DOHH2 (cell line): ENCODE data around the gene KANK3.
"Not testable (repeated sequence)": the region's sequence is repeated elsewhere in the genome, so short reads cannot be mapped to it uniquely, and the experiment has no call there.

Experiments
- H3F3A ChIP-seq: fragments of 200-600 bp; sonication (generic), shearing (Covaris generic); 2 replicates; pipeline ENCODE4 v1.6.0; 2016; ENCODE audit warnings: antibody characterized with exemption, mild to moderate bottlenecking; ENCODE audit not compliant: control insufficient read depth, insufficient read depth
- H3K27ac ChIP-seq: fragments of 200-600 bp; sonication (generic); 2 replicates; pipeline ENCODE4 v1.5.1; 2014; ENCODE audit warnings: low read depth, mild to moderate bottlenecking, low read length, moderate library complexity
- H3K27me3 ChIP-seq: fragments of 200-600 bp; sonication (generic); 2 replicates; pipeline ENCODE4 v1.6.1; 2014; ENCODE audit warnings: mild to moderate bottlenecking, low read length, mixed read lengths; ENCODE audit not compliant: control insufficient read depth
- H3K36me3 ChIP-seq: fragments of 200-600 bp; sonication (generic); 2 replicates; pipeline ENCODE4 v1.6.1; 2014; ENCODE audit warnings: mild to moderate bottlenecking, low read length, moderate library complexity, mixed read lengths; ENCODE audit not compliant: control insufficient read depth
- H3K4me1 ChIP-seq: fragments of 200-600 bp; sonication (generic); 2 replicates; pipeline ENCODE4 v1.6.1; 2014; ENCODE audit warnings: mild to moderate bottlenecking, low read length, mixed read lengths; ENCODE audit not compliant: control insufficient read depth
- H3K4me2 ChIP-seq: fragments of 200-600 bp; sonication (generic); 2 replicates; pipeline ENCODE4 v1.6.0; 2014; ENCODE audit warnings: mild to moderate bottlenecking, low read length, moderate library complexity
- H3K4me3 ChIP-seq: fragments of 200-600 bp; sonication (generic); 2 replicates; pipeline ENCODE4 v1.5.1; 2014; ENCODE audit warnings: mild to moderate bottlenecking, low read length, mixed read lengths
- H3K79me2 ChIP-seq: fragments of 200-600 bp; sonication (generic); 2 replicates; pipeline ENCODE4 v1.6.1; 2014; ENCODE audit warnings: mild to moderate bottlenecking, low read length, mixed read lengths; ENCODE audit not compliant: control insufficient read depth
- H3K9me2 ChIP-seq: fragments of 200-600 bp; sonication (generic); replicated peaks from 2 replicates; pipeline ENCODE4 v1.6.1; 2014; ENCODE audit warnings: mild to moderate bottlenecking, low read length, mixed read lengths; ENCODE audit not compliant: control insufficient read depth
- H3K9me3 ChIP-seq: fragments of 200-600 bp; sonication (generic); 2 replicates; pipeline ENCODE4 v1.6.1; 2014; ENCODE audit warnings: antibody characterized with exemption, low read length, mixed read lengths; ENCODE audit not compliant: control insufficient read depth, insufficient read depth
- H4K20me1 ChIP-seq: fragments of 200-600 bp; sonication (generic); 2 replicates; pipeline ENCODE4 v1.6.0; 2014; ENCODE audit warnings: low read depth, mild to moderate bottlenecking, antibody characterized with exemption, low read length, moderate library complexity; ENCODE audit not compliant: control insufficient read depth, insufficient read depth
- EZH2phosphoT487 ChIP-seq: fragments of 200-600 bp; sonication (generic); IDR thresholded peaks from 2 replicates; pipeline ENCODE4 v1.6.1; 2017; ENCODE audit warnings: borderline replicate concordance, mild to moderate bottlenecking, antibody characterized with exemption, low read length, moderate library complexity, mixed read lengths
- TF ChIP-seq, protein P1 (sequence below): fragments of 200-600 bp; sonication (generic); IDR thresholded peaks from one replicate; pipeline ENCODE4 v1.5.1; 2014; ENCODE audit warnings: antibody characterized with exemption, mild to moderate bottlenecking, low read depth, low read length; ENCODE audit not compliant: poor library complexity, severe bottlenecking

KANK3 gene

DNA sequence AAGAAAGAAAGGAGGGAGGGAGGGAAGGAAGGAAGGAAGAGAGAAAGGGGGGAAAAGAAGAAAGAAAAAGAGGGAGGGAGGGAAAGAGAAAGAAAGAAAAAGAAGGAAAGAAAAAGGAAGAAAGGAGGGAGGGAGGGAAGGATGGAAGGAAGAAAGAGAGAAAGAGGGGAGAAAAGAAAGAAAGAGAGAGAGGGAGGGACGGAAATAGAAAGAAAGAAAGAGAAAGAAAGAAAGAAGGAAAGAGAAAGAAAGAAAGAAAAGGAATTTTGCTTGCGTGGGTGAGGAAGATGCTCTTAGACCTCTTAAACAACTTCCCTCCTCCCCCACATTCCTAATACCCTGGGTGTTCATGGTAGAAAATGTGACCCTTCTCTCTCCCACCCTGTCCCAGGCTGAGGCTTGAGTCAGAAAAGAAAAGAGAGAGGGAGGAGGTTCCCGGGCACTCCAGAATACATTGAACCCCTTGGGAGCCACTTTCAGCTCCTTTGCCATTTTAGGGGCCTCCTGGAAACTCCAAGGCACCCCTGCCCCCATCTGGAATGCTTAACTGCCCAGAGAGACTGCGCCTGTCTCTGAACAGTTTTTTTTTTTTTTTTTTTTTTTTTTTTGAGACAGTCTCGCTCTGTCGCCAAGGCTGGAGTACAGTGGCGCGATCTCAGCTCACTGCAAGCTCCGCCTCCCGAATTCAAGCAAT, 9.2 kb upstream of the KANK3 start:
- peaks cover 11% of the 10 kb centered on the region for H3K27me3 ChIP-seq
- H3K4me2 ChIP-seq = no peak overlapping the region
- no peak overlapping the region for H3K4me3 ChIP-seq

DNA sequence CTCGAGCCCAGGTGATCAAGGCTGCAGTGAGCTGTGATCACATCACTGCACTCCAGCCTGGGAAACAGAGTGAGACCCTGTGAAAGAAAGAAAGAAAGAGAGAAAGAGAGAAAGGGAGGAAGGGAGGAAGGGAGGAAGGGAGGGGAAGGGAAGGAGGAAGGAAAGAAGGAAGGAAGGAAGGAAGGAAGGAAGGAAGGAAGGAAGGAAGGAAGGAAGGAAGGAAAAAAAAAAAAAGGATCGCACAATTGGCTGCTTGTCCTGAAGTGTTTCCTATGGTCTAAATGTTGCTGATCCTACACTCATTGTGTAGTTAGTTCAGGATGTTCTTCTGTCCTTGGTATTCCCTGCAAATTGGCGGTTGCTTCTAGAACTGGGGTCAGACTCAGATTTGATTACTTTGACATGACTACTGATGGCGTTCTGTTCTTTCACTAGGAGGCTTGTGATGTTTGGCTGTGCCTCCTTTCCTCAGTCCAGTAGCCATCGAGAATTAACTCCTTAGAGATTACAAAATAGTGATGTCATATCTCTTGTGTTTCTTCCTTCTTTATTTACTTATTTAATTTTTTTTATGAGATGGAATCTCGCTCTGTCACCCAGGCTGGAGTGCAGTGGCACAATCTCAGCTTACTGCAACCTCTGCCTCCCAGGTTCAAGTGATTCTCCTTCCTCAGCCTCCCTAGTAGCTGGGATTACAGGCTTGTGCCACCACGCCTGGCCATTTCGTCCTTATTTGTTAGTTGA, 6.7 kb upstream of the KANK3 start:
- H3K4me1 ChIP-seq, H3K79me2 ChIP-seq, H3K4me3 ChIP-seq, H4K20me1 ChIP-seq, H3K27me3 ChIP-seq, H3K9me3 ChIP-seq, H3K27ac ChIP-seq, H3K9me2 ChIP-seq, H3K4me2 ChIP-seq, H3F3A ChIP-seq, H3K36me3 ChIP-seq: not testable (repeated sequence)

More for the DNA sequence above, 9.2 kb upstream of the KANK3 start:
- no peaks in the 10 kb centered on the region for H3K4me1 ChIP-seq
- H3K79me2 ChIP-seq = no peaks in the 10 kb centered on the region
- H3K36me3 ChIP-seq = no peaks in the 10 kb centered on the region
- H3K9me3 ChIP-seq = no peaks in the 10 kb centered on the region
- no peaks in the 10 kb centered on the region for H3F3A ChIP-seq
- no peaks in the 10 kb centered on the region for H4K20me1 ChIP-seq
- no peak overlapping the region for H3K27ac ChIP-seq
- TF ChIP-seq, protein P1, sequence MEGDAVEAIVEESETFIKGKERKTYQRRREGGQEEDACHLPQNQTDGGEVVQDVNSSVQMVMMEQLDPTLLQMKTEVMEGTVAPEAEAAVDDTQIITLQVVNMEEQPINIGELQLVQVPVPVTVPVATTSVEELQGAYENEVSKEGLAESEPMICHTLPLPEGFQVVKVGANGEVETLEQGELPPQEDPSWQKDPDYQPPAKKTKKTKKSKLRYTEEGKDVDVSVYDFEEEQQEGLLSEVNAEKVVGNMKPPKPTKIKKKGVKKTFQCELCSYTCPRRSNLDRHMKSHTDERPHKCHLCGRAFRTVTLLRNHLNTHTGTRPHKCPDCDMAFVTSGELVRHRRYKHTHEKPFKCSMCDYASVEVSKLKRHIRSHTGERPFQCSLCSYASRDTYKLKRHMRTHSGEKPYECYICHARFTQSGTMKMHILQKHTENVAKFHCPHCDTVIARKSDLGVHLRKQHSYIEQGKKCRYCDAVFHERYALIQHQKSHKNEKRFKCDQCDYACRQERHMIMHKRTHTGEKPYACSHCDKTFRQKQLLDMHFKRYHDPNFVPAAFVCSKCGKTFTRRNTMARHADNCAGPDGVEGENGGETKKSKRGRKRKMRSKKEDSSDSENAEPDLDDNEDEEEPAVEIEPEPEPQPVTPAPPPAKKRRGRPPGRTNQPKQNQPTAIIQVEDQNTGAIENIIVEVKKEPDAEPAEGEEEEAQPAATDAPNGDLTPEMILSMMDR = no peak
- no peak for TF ChIP-seq EZH2phosphoT487
- H3K9me2 ChIP-seq = no peaks in the 10 kb centered on the region

DNA sequence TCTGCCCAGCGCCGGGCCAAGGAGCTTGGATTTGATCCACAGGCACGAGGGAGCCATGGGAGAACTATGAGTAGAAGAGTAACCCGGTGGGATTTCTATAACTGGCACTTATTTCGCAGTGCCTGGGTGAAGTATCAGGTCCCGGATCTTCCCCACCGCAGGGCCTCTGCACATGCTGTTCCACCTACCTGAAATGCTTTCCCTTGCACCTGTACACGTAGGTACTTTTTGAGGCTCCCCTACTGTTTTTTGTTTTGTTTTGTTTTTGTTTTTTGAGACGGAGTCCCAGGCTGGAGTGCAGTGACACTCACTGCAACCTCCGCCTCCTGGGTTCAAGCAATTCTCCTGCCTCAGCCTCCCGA, 402 bp upstream of the KANK3 start:
- H3K4me3 ChIP-seq = 0 out of 2 replicates have a peak overlapping the region, but pooled peaks have one; percentile 24
- no peaks in the 10 kb centered on the region for H3F3A ChIP-seq
- no peak overlapping the region for H3K27ac ChIP-seq
- no peaks in the 10 kb centered on the region for H3K9me3 ChIP-seq
- H4K20me1 ChIP-seq = no peaks in the 10 kb centered on the region
- H3K79me2 ChIP-seq = no peaks in the 10 kb centered on the region
- TF ChIP-seq EZH2phosphoT487 = no peak
- TF ChIP-seq, protein P1 = no peak
- H3K27me3 ChIP-seq = peaks cover 41% of the 10 kb centered on the region
- peaks cover 4% of the 10 kb centered on the region; the same call in 1 of the 2 replicates for H3K4me1 ChIP-seq
- no peaks in the 10 kb centered on the region for H3K9me2 ChIP-seq
- peak overlapping the region; percentile 37 for H3K4me2 ChIP-seq
- no peaks in the 10 kb centered on the region for H3K36me3 ChIP-seq

DNA sequence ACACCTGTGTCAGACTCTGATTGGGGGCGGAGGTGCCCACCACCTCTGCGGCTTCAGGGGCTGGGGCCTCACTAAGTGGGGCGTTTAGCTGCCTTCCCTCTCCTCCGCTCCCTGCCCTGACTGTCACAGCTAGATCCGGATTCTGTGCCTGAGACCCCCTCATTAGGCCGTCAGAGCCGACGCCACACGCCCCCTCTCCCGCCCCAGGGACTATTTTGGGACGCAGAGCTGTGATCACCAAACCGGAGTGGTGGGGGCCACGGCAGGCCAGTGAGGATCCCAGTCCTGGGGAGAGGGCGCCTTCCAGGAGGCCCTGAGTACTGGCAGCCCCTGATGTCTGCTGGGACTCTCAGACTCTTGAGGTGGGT, 762 bp downstream of the KANK3 start:
- Histone ChIP-seq H4K20me1 (no peaks in the 10 kb centered on the region), H3K4me1 (peaks cover 4% of the 10 kb centered on the region; the same call in 1 of the 2 replicates), H3K36me3 (no peaks in the 10 kb centered on the region), H3F3A (no peaks in the 10 kb centered on the region), H3K4me3 (no peak overlapping the region), H3K79me2 (no peaks in the 10 kb centered on the region), H3K9me3 (no peaks in the 10 kb centered on the region), H3K4me2 (no peak overlapping the region), H3K9me2 (no peaks in the 10 kb centered on the region), H3K27me3 (peaks cover 44% of the 10 kb centered on the region), H3K27ac (no peak overlapping the region)
- no peak for TF ChIP-seq EZH2phosphoT487
- TF ChIP-seq, protein P1 = no peak

DNA sequence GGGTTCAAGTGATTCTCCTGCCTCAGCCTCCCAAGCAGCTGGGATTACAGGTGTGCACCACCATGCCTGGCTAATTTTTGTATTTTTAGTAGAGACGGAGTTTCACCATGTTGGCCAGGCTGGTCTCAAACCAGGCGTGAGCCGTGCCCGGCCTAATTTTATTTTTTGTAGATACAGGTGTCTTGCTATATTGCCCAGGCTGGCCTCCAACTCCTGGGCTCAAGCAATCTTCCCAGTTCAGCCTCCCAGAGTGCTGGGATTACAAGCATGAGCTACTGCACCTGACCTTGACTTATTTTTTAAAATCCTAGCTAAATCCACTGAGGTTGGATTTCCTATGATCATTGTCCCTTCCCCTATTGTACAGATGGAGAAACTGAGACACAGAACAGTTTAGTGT, 1.6 kb downstream of the KANK3 start:
- H3K27ac ChIP-seq, H3K79me2 ChIP-seq, H4K20me1 ChIP-seq, H3F3A ChIP-seq, H3K4me3 ChIP-seq, H3K4me2 ChIP-seq, H3K36me3 ChIP-seq, H3K9me2 ChIP-seq, H3K4me1 ChIP-seq, H3K9me3 ChIP-seq: not testable (repeated sequence)
- peaks cover 44% of the 10 kb centered on the region for H3K27me3 ChIP-seq
